Fibroblast of skin of left biceps (primary cell): Measurements from ENCODE around the gene EIF3CL.
"Not testable (repeated sequence)": the region's sequence is repeated elsewhere in the genome, so short reads cannot be mapped to it uniquely, and the experiment has no call there.

Experiments
- DNase-seq, 2 experiments: peaks; one replicate each; pipeline ENCODE4 v3.0.0-alpha.2; 2013; ENCODE audit warnings: low read depth in 2 of 2

Gene EIF3CL

DNA sequence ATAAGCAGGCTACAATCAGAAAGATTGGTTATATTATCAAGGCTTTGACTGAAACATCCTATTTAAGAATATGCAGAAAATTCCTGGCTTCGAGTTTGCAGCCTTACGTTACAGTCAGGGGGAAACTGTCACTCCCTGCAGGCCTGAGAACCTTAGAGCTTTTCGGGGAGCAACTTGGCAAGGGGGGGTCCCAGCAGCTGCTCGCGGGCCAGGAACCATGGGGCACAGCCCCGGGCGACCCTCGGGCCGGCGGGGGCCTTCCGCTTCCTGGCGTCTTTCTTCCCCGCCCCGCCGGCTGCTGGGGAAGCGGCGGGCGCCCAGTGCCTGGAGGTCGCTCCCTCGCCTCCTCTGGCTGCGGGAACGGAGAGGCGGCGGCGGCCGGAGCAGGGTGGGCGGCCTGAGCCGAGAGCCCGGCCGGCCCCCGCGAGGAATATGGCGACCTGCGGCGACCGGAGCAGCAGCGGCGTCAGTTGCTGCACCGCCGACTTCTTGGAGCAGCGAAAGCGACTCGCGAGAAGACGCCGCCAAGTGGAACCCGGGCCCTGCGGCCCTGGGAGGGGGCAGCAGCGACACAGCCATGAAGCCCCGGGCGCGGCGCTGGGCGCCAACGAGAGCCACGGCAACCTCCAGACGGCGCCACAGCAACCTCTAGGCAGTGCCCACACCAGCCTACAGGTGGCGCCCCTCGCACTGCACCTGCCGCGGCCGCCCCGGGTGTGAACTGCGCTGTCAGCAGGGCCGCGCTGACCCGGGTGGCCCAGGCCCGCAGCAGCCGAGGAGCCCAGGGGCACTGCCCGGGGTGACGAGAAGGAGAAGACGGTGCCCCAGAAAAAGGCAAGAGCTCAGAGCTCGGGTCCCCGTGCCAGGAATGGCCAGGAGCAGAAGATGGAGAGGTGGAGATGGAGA lies 39.1 kb downstream of the EIF3CL start:
- DNase-seq: not testable (repeated sequence)

DNA sequence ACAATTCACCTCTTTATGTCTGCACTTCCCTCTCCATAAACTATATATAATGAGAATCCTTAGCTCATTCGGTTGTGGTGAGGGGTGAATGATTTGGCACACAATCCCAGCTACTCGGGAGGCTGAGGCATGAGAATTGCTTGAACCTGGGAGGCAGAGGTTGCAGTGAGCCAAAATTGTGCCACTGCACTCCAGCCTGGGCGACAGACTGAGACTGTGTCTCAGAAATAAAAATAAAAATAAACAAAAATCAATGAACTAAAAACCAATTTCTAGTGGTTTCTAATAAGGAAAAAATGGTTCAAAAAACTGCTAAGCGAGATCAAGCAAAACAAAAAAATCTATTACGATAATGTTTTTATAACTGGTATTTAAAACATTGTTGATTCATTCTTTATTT lies 40.2 kb downstream of the EIF3CL start, which contains the start of gene NPIPB6:
Gene NPIPB6, minus strand, starts transcription at position 101 of the 400 bp plus-strand sequence. CDS start 686 bp downstream, outside the sequence.
- not testable (repeated sequence) for DNase-seq

DNA sequence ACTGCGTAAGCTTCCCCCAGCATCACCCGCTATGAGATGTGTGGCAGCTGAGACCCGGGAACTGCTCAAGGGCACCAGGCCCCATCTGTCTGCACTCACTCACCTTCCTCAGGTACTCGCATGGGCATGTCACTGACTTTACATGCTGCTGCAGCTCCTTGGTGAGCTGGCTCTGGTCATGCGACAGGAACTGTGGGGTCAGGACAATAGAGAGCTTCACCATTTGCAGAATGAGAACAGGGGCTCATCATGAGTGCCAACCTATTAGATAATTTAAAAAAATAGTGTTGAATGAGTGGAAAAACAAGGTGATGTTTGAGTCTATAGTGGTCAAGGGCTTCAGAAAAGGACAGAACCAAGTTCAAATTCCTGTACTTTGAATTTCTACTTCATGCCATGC lies 41.0 kb downstream of the EIF3CL start:
- not testable (repeated sequence) for DNase-seq

DNA sequence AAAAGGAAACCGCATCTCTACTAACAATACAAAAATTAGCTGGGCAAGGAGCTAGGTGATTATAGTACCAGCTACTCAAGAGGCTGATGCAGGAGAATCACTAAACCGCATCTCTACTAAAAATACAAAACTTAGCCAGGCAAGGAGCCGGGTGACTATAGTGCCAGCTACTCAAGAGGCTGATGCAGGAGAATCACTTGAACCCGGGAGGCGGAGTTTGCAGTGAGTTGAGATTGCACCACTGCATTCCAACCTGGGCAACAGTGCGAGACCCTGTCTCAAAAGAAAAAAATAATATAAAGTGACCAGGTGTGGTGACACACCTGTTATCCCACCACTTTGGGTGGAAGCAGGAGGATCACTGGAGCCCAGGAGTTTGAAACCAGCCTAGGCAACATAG lies 65.4 kb downstream of the EIF3CL start:
- not testable (repeated sequence) for DNase-seq

- DNase-seq: not testable (repeated sequence)
These were observed 66.5 kb downstream of the EIF3CL start for GRCh38 chr16:28336940-28337710.

- not testable (repeated sequence) for DNase-seq
These were observed 68.0 kb downstream of the EIF3CL start for GRCh38 chr16:28335678-28336077.

DNA sequence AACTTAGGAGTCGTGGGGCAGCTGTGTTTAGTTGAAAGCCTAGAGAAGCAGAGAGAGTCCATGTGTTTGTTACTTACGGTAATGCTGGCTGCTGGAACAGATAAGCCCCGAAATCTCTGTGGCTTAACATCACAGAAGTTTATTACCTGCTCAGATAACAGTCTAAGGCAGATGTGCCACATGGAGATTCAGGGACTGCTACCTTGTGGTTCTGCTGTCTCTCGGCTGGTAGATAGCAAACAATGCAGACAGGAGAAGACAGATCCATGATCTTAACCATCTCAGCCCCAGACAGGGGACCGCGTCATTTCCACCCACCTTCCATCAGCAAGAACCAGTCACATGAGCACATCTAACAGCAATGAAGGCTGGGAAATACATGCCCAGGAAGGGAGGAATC lies 71.0 kb downstream of the EIF3CL start:
- not testable (repeated sequence) for DNase-seq

GRCh38 chr16:28330981-28331380 lies 72.7 kb downstream of the EIF3CL start:
- not testable (repeated sequence) for DNase-seq

DNA sequence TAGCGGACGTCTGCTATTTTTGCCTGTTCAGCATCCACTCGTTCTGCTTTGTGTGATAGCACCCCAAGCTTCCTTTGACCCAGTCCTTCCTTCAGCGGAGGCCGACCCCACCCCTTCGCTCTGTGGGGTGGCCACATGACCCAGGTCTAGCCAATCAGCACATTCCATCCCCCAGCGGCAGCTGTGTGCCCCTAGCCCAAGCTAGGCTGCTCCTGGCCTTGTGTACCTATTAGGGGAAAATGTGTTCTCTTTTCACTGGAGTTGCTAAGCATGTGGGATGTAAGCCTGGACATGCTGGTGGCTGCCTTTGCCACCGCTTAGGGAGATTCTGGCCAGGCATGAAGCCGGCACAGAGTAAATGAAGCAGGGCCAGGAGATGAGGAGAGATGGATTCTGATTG lies 73.4 kb downstream of the EIF3CL start:
- not testable (repeated sequence) for DNase-seq
